Urothelium cell line (cell line): ENCODE data around the gene FBLL1.
"Not testable (repeated sequence)": the region's sequence is repeated elsewhere in the genome, so short reads cannot be mapped to it uniquely, and the experiment has no call there.

Source experiments
- DNase-seq: peaks from one replicate; pipeline ENCODE4 v3.0.0; 2011; ENCODE audit warnings: low spot score, mixed read lengths
- FAIRE-seq: peaks from 2 replicates; lab custom pipeline; 2011; peaks lifted over from hg19 to GRCh38; lab: Jason Lieb, UNC

FBLL1 gene

GRCh38 chr5:168550656-168551055, 21.6 kb downstream of the FBLL1 start:
- FAIRE-seq (no peak), DNase-seq (no peak)

GRCh38 chr5:168552146-168552545, 23.0 kb downstream of the FBLL1 start:
- FAIRE-seq (no peak), DNase-seq (no peak)

GRCh38 chr5:168553377-168554130, 24.4 kb downstream of the FBLL1 start:
- FAIRE-seq (no peak), DNase-seq (no peak)

- no peak for FAIRE-seq
- DNase-seq = no peak
Measured at GRCh38 chr5:168557389-168557788, 28.3 kb downstream of the FBLL1 start.

GRCh38 chr5:168562279-168562678, 33.2 kb downstream of the FBLL1 start:
- DNase-seq (no peak), FAIRE-seq (no peak)

GRCh38 chr5:168563959-168564358, 34.9 kb downstream of the FBLL1 start:
- no peak for FAIRE-seq
- DNase-seq = no peak

GRCh38 chr5:168568738-168569137, 39.6 kb downstream of the FBLL1 start:
- FAIRE-seq (no peak), DNase-seq (no peak)

- FAIRE-seq (no peak), DNase-seq (no peak)
Measured at GRCh38 chr5:168570490-168571328, 41.6 kb downstream of the FBLL1 start.

GRCh38 chr5:168573663-168574062, 44.6 kb downstream of the FBLL1 start:
- not testable (repeated sequence) for DNase-seq, FAIRE-seq

- FAIRE-seq, DNase-seq: not testable (repeated sequence)
Measured at GRCh38 chr5:168574156-168574555, 45.1 kb downstream of the FBLL1 start.

- no peak for DNase-seq
- no peak for FAIRE-seq
Measured at GRCh38 chr5:168575391-168576372, 46.6 kb downstream of the FBLL1 start.

- DNase-seq = no peak
Measured at GRCh38 chr5:168578006-168578405, 48.9 kb downstream of the FBLL1 start.

GRCh38 chr5:168578538-168579487, 49.7 kb downstream of the FBLL1 start, which contains the start of gene PANK3:
Gene PANK3 (minus strand): TSS chr5:168579368. CDS start chr5:168579283, 85 bp downstream.
- DNase-seq (peak; percentile 92), FAIRE-seq (no peak)

More at GRCh38 chr5:168578006-168578405, 48.9 kb downstream of the FBLL1 start:
- FAIRE-seq = no peak

GRCh38 chr5:168579488-168580226, 50.6 kb downstream of the FBLL1 start:
- peak; percentile 30 for FAIRE-seq

GRCh38 chr5:168580227-168580508, 51.1 kb downstream of the FBLL1 start:
- FAIRE-seq (no peak), DNase-seq (peak; percentile 9)

More at GRCh38 chr5:168579488-168580226, 50.6 kb downstream of the FBLL1 start:
- peak; percentile 98 for DNase-seq
